Measurements from ENCODE around the gene MYOM3.

DNA sequence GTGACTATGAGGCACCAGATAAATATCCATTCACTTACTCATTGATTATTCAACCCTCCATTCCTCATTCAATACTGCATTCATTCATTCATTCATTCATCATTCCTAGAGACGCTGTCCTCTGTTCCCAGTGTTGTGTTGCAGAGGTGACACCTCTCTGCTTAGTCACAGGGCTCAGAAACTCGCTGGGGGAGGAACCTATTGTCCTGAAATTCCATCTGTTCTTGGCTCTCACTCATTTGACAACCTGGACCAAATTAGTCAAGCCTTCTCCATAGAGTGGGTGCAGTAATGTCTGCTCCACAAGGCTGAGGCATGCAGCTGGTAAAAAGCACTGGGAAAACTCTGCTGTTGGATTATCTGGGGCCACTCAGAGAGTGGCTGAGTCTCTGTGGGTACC, 49.7 kb downstream of the MYOM3 start:
- TF ChIP-seq, protein P1, sequence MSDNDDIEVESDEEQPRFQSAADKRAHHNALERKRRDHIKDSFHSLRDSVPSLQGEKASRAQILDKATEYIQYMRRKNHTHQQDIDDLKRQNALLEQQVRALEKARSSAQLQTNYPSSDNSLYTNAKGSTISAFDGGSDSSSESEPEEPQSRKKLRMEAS (IDR thresholded peaks at IDR 0.05), result no peak
- TF ChIP-seq ZBTB7A (IDR thresholded peaks at IDR 0.05; ENCODE audit: low read depth) (no peak), CEBPB (IDR thresholded peaks at IDR 0.05) (no peak), EP300 (IDR thresholded peaks at IDR 0.05; ENCODE audit: borderline replicate concordance) (no peak), REST (IDR thresholded peaks at IDR 0.05; ENCODE audit: low read depth) (no peak), YY1 (IDR thresholded peaks at IDR 0.05; ENCODE audit: low read depth) (no peak), EGR1 (IDR thresholded peaks at IDR 0.05) (no peak)

Measured in Ishikawa (cell line).